CD4-positive, alpha-beta T cell (primary cell): Measurements from ENCODE around the gene SMAD4. TPM values are rescaled to one million over a fixed set of nuclear protein-coding genes. Genes with fewer than 3 reads are reported as not detected.

ENCODE experiments used
- ATAC-seq: fragments of 200-7000 bp; cut with Tn5 transposase; one replicate; pipeline ENCODE4 v1.10.0; 2022; ENCODE audit warnings: mild to moderate bottlenecking; ENCODE audit not compliant: poor library complexity
- CTCF ChIA-PET: fragments of 350-600 bp; sonication (Branson Sonifier 250); formaldehyde crosslinking; loops from one replicate; lab custom pipeline; 2021; ENCODE audit warnings: antibody characterized with exemption, inconsistent platforms; lab: Charles Lee
- POLR2A ChIA-PET: fragments of 350-600 bp; sonication (Branson Sonifier 250); formaldehyde crosslinking; loops from one replicate; lab custom pipeline; 2021; ENCODE audit warnings: antibody characterized with exemption, inconsistent platforms; lab: Charles Lee
- DNase-seq, 14 experiments: peaks; one replicate each; pipeline ENCODE4 v3.0.0-alpha.2; 2013 to 2020; ENCODE audit warnings: mixed read lengths in 2 of 14
- H3K27ac ChIP-seq, 2 donors: one replicate each; pipeline versions ENCODE4 v1.5.1 to v1.7.0; 2013; ENCODE audit warnings: low read length in 2 of 2, low read depth in 1 of 2, mild to moderate bottlenecking in 1 of 2
- H3K27me3 ChIP-seq, 2 experiments: 1 replicate in 1 of 2; 2 replicates in 1 of 2; pipeline versions ENCODE4 v1.6.1 to v1.7.0; 2013; ENCODE audit warnings: low read length in 2 of 2, control low read depth in 1 of 2, mild to moderate bottlenecking in 1 of 2, moderate library complexity in 1 of 2; ENCODE audit not compliant: insufficient read depth in 2 of 2, control insufficient read depth in 1 of 2
- H3K36me3 ChIP-seq: one replicate; pipeline ENCODE4 v1.6.1; 2013; ENCODE audit warnings: low read length, control low read depth; ENCODE audit not compliant: insufficient read depth
- H3K4me1 ChIP-seq: one replicate; pipeline ENCODE4 v1.6.1; 2013; ENCODE audit warnings: low read length, control low read depth; ENCODE audit not compliant: insufficient read depth
- H3K4me3 ChIP-seq: one replicate; pipeline ENCODE4 v1.5.1; 2013; ENCODE audit warnings: mild to moderate bottlenecking, low read length, moderate library complexity
- H3K9me3 ChIP-seq, 2 experiments: 1 replicate in 1 of 2; 2 replicates in 1 of 2; pipeline versions ENCODE4 v1.6.1 to v1.7.0; 2013; ENCODE audit warnings: low read length in 2 of 2, mild to moderate bottlenecking in 2 of 2, control low read depth in 1 of 2, moderate library complexity in 1 of 2; ENCODE audit not compliant: control insufficient read depth in 1 of 2, insufficient read depth in 1 of 2
- H3K27ac Mint-ChIP-seq: one replicate; pipeline ENCODE4 v1.8.0; 2020; ENCODE audit warnings: mixed read lengths
- H3K27me3 Mint-ChIP-seq: one replicate; pipeline ENCODE4 v1.8.0; 2021; ENCODE audit warnings: mixed read lengths
- H3K36me3 Mint-ChIP-seq: one replicate; pipeline ENCODE4 v1.8.0; 2021; ENCODE audit warnings: low read depth, mixed read lengths
- H3K4me1 Mint-ChIP-seq: one replicate; pipeline ENCODE4 v1.8.0; 2021; ENCODE audit warnings: low read depth, mixed read lengths
- H3K4me3 Mint-ChIP-seq: one replicate; pipeline ENCODE4 v1.8.0; 2020; ENCODE audit warnings: mild to moderate bottlenecking, mixed read lengths
- H3K9me3 Mint-ChIP-seq: one replicate; pipeline ENCODE4 v1.8.0; 2020; ENCODE audit warnings: mixed read lengths
- intact Hi-C, 2 experiments: fragments of 100-400 bp; cut with DNase I in 1 of 2; cut with micrococcal nuclease in 1 of 2; formaldehyde crosslinking; loops; one replicate each; pipeline versions ENCODE4 v1.15.1 to v1.9.0; 2023 to 2025; cut with DNase I, micrococcal nuclease
- total RNA-seq, 174 experiments: library from RNA in 2 of 174; stranded (reverse) in 2 of 174; gene quantifications; one replicate each; pipeline ENCODE4 v1.2.3 and lab custom pipeline; 2021 to 2026
- TF ChIP-seq, protein P1 (sequence below): fragments of 200-600 bp; IDR thresholded peaks from one replicate; pipeline ENCODE4 v1.8.0; 2022; ENCODE audit warnings: antibody characterized with exemption, mild to moderate bottlenecking

The SMAD4 gene
- total RNA-seq, 2 experiments from 2014 or later = 82.0 to 82.9 TPM

DNA sequence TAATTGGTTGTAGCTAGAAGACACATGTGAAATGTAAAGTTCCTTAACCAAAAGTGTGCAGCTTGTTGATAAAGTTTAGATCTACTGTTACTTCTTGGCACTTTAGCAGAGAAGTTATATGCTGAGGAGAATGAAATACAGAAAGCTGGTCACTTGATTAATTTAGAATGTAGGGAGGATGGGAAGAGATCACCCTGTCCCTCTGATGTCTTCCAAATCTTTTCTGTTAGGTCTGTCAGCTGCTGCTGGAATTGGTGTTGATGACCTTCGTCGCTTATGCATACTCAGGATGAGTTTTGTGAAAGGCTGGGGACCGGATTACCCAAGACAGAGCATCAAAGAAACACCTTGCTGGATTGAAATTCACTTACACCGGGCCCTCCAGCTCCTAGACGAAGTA is 48.0 kb downstream of the SMAD4 start:
- peaks cover 96% of the 10 kb centered on the region for H3K36me3 Mint-ChIP-seq
- H3K36me3 ChIP-seq = peaks cover 77% of the 10 kb centered on the region
- POLR2A ChIA-PET = no interaction called here
- no peaks in the 10 kb centered on the region for H3K9me3 Mint-ChIP-seq
- no peaks in the 10 kb centered on the region for H3K9me3 ChIP-seq
- TF ChIP-seq, protein P1, sequence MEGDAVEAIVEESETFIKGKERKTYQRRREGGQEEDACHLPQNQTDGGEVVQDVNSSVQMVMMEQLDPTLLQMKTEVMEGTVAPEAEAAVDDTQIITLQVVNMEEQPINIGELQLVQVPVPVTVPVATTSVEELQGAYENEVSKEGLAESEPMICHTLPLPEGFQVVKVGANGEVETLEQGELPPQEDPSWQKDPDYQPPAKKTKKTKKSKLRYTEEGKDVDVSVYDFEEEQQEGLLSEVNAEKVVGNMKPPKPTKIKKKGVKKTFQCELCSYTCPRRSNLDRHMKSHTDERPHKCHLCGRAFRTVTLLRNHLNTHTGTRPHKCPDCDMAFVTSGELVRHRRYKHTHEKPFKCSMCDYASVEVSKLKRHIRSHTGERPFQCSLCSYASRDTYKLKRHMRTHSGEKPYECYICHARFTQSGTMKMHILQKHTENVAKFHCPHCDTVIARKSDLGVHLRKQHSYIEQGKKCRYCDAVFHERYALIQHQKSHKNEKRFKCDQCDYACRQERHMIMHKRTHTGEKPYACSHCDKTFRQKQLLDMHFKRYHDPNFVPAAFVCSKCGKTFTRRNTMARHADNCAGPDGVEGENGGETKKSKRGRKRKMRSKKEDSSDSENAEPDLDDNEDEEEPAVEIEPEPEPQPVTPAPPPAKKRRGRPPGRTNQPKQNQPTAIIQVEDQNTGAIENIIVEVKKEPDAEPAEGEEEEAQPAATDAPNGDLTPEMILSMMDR = no peak
- intact Hi-C loops = no loop called here
- no peak overlapping the region for H3K4me3 Mint-ChIP-seq
- no peak overlapping the region for H3K4me3 ChIP-seq
- H3K27ac ChIP-seq = no peak overlapping the region
- H3K27me3 Mint-ChIP-seq = no peaks in the 10 kb centered on the region
- H3K27ac Mint-ChIP-seq = no peak overlapping the region
- no peak for DNase-seq
- no peaks in the 10 kb centered on the region for H3K27me3 ChIP-seq
- CTCF ChIA-PET = no interaction called here
- H3K4me1 ChIP-seq = no peaks in the 10 kb centered on the region
- H3K4me1 Mint-ChIP-seq = peaks cover 25% of the 10 kb centered on the region
- no peak for ATAC-seq

DNA sequence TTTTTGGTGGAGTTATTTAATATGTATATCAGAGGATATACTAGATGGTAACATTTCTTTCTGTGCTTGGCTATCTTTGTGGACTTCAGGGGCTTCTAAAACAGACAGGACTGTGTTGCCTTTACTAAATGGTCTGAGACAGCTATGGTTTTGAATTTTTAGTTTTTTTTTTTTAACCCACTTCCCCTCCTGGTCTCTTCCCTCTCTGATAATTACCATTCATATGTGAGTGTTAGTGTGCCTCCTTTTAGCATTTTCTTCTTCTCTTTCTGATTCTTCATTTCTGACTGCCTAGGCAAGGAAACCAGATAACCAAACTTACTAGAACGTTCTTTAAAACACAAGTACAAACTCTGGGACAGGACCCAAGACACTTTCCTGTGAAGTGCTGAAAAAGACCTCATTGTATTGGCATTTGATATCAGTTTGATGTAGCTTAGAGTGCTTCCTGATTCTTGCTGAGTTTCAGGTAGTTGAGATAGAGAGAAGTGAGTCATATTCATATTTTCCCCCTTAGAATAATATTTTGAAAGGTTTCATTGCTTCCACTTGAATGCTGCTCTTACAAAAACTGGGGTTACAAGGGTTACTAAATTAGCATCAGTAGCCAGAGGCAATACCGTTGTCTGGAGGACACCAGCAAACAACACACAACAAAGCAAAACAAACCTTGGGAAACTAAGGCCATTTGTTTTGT is 52.7 kb downstream of the SMAD4 start:
- H3K4me3 ChIP-seq = no peak overlapping the region
- Mint-ChIP-seq H3K27me3 (no peaks in the 10 kb centered on the region), H3K9me3 (peaks cover 2% of the 10 kb centered on the region), H3K4me1 (no peaks in the 10 kb centered on the region), H3K36me3 (peaks cover 94% of the 10 kb centered on the region), H3K4me3 (no peak overlapping the region), H3K27ac (no peak overlapping the region)
- H3K36me3 ChIP-seq = peaks cover 66% of the 10 kb centered on the region
- TF ChIP-seq, protein P1 = no peak
- H3K4me1 ChIP-seq = no peaks in the 10 kb centered on the region
- H3K27me3 ChIP-seq = no peaks in the 10 kb centered on the region
- H3K9me3 ChIP-seq = peaks cover 3 to 4% of the 10 kb centered on the region in 2 experiments
- ATAC-seq (no peak), DNase-seq (no peak)
- ChIA-PET CTCF (no interaction called here), POLR2A (no interaction called here)
- intact Hi-C loops = no loop called here
- H3K27ac ChIP-seq = no peak overlapping the region

DNA sequence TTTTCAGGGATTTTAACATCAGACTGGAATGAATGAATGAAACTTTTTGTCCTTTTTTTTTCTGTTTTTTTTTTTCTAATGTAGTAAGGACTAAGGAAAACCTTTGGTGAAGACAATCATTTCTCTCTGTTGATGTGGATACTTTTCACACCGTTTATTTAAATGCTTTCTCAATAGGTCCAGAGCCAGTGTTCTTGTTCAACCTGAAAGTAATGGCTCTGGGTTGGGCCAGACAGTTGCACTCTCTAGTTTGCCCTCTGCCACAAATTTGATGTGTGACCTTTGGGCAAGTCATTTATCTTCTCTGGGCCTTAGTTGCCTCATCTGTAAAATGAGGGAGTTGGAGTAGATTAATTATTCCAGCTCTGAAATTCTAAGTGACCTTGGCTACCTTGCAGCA is 53.4 kb downstream of the SMAD4 start:
- Mint-ChIP-seq H3K9me3 (peaks cover 8% of the 10 kb centered on the region), H3K36me3 (peaks cover 93% of the 10 kb centered on the region), H3K4me1 (no peaks in the 10 kb centered on the region), H3K27me3 (no peaks in the 10 kb centered on the region), H3K27ac (no peak overlapping the region), H3K4me3 (no peak overlapping the region)
- POLR2A ChIA-PET = interaction anchor here (0.6 kb wide), 1 partner anchor 49 kb away, joined by 3 read pairs; no protein-coding TSS in a partner anchor
- Histone ChIP-seq H3K36me3 (peaks cover 59% of the 10 kb centered on the region), H3K4me3 (no peak overlapping the region), H3K27me3 (no peaks in the 10 kb centered on the region), H3K27ac (no peak overlapping the region), H3K4me1 (no peaks in the 10 kb centered on the region), H3K9me3 (peaks cover 4 to 10% of the 10 kb centered on the region in 2 experiments)
- CTCF ChIA-PET = no interaction called here
- ATAC-seq (no peak), DNase-seq (no peak)
- TF ChIP-seq, protein P1 = no peak
- intact Hi-C loops = no loop called here
